RKO (cell line): ENCODE results near the gene KCNQ1.
A peak's percentile ranks its signal among the peaks of the same experiment; 100 is the strongest.

ENCODE experiments used
- DNase-seq: peaks from one replicate; pipeline ENCODE4 v3.0.0-alpha.2; 2016; ENCODE audit warnings: low spot score

Gene KCNQ1

DNA sequence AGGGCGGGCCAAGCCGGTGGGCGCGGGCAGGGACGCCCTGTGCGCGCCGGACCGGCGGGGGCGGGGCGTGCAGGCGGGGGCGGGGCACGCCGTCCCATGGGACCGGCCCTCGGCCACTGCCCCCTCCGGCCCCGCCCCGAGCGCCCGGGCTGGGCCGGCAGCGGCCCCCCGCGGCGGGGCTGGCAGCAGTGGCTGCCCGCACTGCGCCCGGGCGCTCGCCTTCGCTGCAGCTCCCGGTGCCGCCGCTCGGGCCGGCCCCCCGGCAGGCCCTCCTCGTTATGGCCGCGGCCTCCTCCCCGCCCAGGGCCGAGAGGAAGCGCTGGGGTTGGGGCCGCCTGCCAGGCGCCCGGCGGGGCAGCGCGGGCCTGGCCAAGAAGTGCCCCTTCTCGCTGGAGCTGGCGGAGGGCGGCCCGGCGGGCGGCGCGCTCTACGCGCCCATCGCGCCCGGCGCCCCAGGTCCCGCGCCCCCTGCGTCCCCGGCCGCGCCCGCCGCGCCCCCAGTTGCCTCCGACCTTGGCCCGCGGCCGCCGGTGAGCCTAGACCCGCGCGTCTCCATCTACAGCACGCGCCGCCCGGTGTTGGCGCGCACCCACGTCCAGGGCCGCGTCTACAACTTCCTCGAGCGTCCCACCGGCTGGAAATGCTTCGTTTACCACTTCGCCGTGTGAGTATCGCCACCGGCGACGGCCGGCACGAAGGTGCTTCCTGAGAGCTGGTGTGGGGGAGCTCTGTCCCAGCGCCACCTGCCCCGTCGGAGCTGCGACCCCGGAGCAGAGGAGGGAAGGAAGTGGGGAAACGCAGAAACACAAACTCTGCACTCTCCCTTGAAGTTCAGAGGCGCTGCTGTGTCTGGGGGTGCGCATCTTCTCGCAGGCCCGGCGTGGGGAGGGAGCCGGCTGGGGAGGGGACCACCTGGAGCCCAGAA, at the start of gene KCNQ1:
Gene KCNQ1, plus strand, starts transcription at position 188 of the 925 bp plus-strand sequence. Its CDS starts 91 bp downstream, at position 279.
- peak; percentile 76 for DNase-seq

DNA sequence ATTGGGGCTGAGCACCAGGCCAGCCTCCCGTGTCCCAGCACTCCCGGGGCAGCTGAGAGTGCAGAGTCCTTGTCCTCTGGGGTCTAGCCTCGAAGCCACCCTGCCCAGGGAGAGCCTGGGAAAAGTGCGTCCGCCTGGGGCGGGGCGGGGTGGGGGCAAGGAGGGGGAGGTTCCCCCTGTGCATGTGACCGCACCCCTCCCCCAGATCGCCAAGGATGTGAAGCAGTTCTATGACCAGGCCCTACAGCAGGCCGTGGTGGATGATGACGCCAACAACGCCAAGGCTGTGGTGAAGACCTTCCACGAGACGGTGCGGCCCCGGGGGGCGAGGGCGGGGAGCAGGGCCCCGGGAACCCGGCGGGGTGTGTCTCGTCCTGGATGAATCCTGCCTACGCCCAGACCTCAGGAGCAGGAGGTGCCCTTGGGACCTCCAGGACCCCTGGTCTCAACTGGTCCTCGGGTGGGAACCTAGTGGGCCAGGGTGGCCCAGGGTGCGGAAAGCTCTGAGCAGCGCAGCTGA, 49.5 kb upstream of the KCNQ1 start:
- DNase-seq, result no peak

DNA sequence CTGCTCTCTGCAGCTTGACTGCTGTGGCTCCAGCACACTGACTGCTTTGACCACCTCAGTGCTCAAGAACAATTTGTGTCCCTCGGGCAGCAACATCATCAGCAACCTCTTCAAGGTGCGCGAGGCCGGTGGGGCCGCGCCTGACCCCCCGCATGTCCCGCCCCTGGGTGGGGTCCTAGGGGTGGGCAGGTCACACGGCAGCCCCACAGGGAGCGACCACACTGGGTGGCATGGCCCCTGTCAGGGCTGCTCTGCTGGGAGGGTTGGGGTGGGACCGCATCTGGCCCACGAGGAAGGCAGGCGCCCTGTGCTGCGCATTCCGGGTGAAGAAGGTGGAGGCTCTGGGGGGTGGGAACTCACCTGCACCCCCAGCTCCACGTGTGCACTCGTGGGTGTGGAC, 49.0 kb upstream of the KCNQ1 start:
- no peak for DNase-seq

DNA sequence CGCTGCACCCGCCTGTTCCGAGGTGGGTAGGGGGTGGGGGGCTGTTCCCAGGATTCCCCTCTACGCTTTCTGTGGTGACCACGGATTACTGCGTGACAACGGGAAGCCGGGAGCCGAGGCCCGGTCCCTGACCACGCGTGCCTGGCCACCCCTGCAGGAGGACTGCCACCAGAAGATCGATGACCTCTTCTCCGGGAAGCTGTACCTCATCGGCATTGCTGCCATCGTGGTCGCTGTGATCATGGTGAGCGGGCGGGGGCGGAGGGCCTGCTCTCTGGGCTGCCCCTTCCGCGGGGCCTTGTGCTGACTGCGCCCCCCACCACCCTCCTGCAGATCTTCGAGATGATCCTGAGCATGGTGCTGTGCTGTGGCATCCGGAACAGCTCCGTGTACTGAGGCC, 48.3 kb upstream of the KCNQ1 start:
- DNase-seq, result no peak

- no peak for DNase-seq
These were observed 47.8 kb upstream of the KCNQ1 start for GRCh38 chr11:2397005-2397404.

- no peak for DNase-seq
These were observed 46.0 kb upstream of the KCNQ1 start for GRCh38 chr11:2398664-2399355.

GRCh38 chr11:2399488-2400068, 45.2 kb upstream of the KCNQ1 start:
- peak; percentile 37 for DNase-seq

GRCh38 chr11:2400069-2400761, 44.6 kb upstream of the KCNQ1 start, which contains the start of gene TSSC4:
TSSC4 (plus strand) TSS chr11:2400750; CDS start chr11:2402634, 1,884 bp downstream.
- DNase-seq, result peak; percentile 100

DNA sequence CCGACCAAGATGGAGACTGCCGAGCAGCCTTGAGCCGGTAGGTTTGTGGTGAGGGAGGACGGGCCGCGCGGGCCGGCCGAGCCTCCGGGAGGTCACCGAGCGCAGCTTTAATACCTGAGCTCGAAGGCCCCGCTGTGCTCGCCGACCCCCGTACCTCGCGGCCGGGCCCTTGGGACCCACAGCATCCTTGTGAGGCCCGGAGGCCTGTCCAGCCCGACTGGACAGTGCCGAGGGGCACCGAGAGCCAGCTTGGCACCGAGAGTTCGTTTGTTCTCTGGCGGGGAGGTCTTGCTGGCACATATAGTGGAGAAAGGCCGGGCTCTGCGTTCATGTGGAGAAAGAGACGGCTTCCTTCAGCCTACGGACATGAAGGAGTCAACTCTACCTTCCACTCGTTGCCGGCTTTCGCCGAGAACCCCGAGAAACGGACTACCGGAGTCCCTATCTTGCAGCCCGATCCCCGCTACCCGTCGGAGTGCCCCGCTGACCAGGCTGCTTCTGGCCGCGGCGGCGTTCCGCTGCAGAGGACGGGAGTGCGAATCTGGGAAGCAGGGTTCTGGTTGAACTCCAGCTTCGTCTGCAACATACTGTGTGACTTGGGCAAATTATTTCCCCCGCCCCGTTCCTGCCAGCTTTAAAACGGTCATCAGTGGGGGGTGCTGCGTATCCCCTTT, 43.9 kb upstream of the KCNQ1 start:
- peak; percentile 20 for DNase-seq

GRCh38 chr11:2401436-2401984, 43.3 kb upstream of the KCNQ1 start:
- DNase-seq, result peak; percentile 13

- DNase-seq, result no peak
These were observed 42.7 kb upstream of the KCNQ1 start for GRCh38 chr11:2402106-2402505.

GRCh38 chr11:2402890-2403645, 41.7 kb upstream of the KCNQ1 start:
- no peak for DNase-seq

DNA sequence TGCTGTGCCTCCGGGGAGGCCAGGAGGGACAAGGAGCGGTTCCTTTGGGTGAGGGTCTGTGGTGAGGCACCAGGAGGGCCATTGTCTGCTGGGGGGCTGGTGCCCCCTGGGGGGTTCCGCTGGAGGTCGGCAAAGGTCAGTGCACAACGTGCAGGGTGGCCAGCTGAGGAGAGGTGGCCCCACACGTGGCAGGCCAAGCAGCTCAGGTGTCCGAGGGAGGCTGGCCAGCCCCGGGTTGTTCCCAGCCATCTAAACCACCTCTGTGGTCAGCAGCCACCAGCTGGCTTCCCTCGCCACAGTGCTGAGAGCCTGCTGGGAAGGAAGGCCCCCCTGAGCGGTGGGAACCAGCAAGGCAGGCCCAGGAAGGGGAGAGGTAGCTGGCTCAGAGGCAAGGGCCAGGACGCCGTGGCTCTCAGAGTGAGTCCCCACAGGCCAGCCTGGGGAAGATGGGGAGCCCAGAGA, 40.0 kb upstream of the KCNQ1 start:
- DNase-seq, result no peak

DNA sequence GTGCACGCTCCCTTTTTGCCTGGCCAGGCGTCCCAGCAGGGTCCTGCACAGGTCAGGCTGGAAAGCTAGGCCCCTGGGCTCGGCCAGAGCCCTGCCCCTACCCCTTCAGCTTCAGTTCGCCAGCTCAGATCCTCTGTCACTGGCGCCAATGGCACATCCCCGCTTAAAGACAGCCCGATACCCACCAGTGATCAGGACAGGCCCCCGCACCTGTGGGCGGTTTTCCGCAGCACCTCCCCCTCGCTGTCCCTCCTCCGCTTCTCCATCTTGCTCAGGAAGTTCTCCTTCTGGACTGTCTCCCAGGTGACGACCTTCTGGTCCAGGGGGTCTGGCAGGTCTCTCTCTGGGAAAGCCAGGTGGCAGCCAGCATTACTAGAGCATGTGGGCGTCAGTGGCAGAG, 38.4 kb upstream of the KCNQ1 start:
- DNase-seq, result no peak

- DNase-seq, result no peak
These were observed 37.9 kb upstream of the KCNQ1 start for GRCh38 chr11:2406878-2407410.

- DNase-seq, result no peak
These were observed 36.1 kb upstream of the KCNQ1 start for GRCh38 chr11:2408671-2409070.

DNA sequence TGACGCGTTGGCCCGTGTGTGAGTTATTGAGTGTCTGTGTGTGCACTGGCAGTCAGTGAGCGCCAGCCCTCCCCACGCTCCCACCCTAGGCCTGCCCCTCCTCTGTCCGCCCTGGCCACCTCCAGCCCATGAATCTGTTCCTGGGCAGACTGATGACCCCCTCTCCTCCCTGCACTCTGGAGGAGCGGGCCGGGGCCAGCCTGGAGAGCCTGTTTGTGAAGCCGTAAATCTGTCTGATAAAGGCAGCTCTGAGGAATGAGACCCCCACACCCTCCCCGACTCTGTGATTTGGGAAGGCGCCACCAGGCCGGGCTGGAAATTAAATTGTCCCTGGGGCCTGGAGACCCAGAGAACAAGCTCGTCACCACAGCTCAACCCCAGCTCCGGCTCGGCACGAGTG, 35.7 kb upstream of the KCNQ1 start:
- no peak for DNase-seq

DNA sequence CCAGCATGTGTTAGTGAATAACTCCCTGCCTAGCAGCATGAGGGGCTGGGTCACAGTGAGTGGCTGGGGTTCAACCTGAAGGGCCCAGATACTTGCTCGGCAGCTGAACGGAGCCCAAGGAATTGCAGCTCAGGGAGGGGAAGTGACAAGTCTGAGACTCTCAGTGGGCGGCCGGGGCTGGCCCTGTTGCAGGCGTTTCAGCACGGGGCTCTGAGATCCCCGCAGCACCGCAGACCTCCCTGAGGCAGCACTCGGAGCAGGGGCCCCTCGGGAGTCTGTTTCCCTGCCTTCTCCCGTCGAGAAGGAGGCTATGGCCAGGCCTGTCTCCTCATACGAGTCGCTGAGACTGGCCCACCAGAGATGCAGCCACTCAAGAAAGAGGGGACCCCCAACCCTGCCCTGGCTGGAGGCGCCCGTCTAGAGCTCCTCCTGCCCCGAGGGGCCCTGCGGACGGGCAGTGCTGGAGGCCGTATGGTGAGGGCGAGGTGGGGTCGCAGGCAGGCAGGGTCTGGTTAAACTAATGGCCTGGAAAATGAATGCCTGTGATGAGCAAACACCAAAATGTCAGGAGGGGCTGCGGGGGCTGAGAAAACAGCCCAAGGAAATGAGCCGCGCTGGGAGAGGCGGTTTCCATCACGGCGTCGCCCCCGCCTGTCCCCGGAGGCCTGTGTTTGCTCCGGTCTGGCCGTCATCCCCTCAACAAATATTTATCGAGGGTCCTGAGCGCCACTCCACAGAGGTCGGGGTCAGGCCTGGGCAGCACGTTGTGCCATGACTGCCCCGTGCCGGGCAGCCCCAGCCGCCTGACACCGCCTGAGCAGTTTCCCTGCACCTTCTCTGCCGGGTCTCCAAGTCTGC, 35.0 kb upstream of the KCNQ1 start:
- DNase-seq, result no peak

- DNase-seq, result no peak
These were observed 34.2 kb upstream of the KCNQ1 start for GRCh38 chr11:2410616-2411015.
